Cardiac fibroblast (primary cell): ENCODE results near the gene C6orf52.

ENCODE experiments used
- DNase-seq, 2 donors: peaks; one replicate each; pipeline versions ENCODE4 v3.0.0 to v3.0.0-alpha.2; 2010; ENCODE audit warnings: low read depth in 2 of 2
- H3K4me3 ChIP-seq, 2 donors: replicated peaks in 1 of 2; 1 replicate in 1 of 2; 2 replicates in 1 of 2; pipeline ENCODE4 v1.5.1; 2011; ENCODE audit warnings: low read depth in 2 of 2, low read length in 2 of 2, mild to moderate bottlenecking in 2 of 2, moderate library complexity in 1 of 2
- TF ChIP-seq, protein P1 (sequence below): IDR thresholded peaks from one replicate; pipeline ENCODE4 v1.5.1; 2011; ENCODE audit warnings: low read depth, mild to moderate bottlenecking, low read length, inconsistent platforms

C6orf52 gene

DNA sequence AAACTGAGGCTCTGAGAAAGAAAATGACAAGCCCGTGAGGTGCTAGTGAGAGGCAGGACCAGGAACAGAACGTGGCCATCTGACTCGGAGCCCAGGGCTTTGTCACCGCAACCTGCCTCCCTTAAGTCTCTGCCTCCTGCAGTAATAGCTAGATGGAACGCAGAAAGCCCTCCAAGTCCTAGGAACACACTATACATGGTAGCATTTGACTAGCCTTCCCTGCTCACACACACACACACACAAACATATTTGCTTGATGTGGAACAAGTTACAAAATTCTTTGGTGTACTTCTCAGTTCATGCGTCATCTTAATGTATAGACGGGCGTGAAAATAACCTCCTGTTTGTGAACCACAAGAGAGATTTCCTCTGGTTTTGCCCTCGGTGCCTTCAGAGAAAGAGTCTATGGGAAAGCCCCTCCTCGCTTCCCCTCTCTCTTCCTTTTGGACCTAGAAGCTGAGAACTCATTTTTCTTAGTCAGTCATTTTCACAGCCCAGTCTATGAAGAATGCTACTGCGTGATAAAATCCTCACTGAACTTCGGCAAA, 38.8 kb downstream of the C6orf52 start:
- no peak for DNase-seq
- TF ChIP-seq, protein P1, sequence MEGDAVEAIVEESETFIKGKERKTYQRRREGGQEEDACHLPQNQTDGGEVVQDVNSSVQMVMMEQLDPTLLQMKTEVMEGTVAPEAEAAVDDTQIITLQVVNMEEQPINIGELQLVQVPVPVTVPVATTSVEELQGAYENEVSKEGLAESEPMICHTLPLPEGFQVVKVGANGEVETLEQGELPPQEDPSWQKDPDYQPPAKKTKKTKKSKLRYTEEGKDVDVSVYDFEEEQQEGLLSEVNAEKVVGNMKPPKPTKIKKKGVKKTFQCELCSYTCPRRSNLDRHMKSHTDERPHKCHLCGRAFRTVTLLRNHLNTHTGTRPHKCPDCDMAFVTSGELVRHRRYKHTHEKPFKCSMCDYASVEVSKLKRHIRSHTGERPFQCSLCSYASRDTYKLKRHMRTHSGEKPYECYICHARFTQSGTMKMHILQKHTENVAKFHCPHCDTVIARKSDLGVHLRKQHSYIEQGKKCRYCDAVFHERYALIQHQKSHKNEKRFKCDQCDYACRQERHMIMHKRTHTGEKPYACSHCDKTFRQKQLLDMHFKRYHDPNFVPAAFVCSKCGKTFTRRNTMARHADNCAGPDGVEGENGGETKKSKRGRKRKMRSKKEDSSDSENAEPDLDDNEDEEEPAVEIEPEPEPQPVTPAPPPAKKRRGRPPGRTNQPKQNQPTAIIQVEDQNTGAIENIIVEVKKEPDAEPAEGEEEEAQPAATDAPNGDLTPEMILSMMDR = no peak
- H3K4me3 ChIP-seq = no peak overlapping the region

DNA sequence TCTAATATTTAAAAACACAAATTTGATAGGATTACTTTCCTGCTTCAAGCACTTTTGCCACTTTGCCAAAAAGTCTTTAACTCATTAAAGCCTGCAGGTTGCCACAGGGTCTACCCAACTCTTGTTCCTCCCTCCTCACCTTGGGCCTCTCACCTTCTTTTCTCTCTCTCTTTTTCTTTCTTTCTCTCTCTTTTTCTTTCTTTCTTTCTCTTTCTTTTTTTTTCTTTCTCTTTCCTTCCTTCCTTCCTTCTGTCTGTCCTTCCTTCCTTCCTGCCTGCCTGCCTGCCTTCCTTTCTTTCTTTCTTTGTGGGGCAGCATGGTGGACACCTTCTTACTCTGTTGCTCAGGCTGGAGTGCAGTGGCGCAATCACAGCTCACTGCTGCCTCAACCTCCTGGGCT, 50.2 kb downstream of the C6orf52 start:
- H3K4me3 ChIP-seq = no peak overlapping the region
- no peak for DNase-seq
- TF ChIP-seq, protein P1 = no peak

DNA sequence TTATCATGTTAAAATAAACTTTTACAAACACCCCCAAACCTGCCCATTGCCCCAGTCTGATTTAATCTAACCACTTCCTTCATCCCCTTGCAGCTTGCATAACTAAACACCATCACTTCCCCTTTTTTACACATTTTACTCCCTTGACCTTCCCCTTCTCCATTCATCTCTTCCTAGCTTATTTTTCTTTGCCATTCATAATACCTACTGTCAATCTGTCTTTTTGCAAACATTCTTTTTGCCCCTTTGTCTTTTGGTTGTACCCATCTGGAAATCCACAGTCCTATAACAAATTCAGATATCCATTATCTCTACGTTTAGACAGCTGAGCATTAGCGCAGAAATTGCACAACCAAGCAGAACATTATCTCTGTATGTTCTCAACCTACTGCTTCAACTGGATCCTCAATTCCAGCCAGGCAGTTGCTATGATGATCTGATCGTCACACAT, 51.2 kb downstream of the C6orf52 start:
- H3K4me3 ChIP-seq = no peak overlapping the region
- TF ChIP-seq, protein P1 = no peak
- DNase-seq = no peak

DNA sequence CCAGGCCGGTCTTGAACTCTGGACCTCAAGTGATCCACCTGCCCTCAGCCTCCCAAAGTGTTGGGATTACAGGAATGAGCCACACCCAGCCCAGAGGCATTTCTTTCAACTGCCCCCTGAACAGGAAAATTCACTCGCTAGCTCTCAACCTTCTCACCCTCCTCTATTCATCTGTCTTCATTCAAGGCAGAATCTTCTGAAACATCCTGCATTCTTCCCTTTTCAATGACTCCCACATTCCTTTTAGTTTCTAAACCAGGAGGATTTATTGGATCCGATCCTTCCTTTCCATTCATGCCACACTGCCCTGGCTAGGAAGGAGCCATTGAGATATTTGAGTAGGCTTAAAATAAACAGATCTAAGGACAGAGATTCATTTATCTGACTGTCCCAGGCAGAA, 52.9 kb downstream of the C6orf52 start:
- no peak for DNase-seq
- TF ChIP-seq, protein P1 = no peak
- H3K4me3 ChIP-seq = no peak overlapping the region

DNA sequence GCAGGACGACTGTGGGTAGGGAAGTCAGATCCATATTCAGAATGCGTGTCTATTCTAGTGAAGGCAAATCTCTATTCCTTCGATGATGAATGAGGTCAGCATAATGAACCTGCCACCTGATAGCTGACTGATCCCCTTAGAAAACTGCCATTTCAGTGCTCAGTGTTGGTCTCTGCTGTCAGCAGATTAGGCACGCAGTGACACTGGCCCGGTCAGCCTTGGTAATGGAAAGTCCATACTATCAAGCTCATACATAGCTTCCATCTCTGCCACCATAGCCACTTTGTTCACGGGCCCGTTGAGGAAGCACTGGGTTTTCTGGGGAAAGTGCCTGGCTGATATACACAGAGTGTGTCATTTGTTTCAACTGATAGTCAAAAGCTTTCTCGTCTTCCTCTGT, 54.0 kb downstream of the C6orf52 start:
- no peak overlapping the region for H3K4me3 ChIP-seq
- DNase-seq = no peak
- TF ChIP-seq, protein P1 = no peak

DNA sequence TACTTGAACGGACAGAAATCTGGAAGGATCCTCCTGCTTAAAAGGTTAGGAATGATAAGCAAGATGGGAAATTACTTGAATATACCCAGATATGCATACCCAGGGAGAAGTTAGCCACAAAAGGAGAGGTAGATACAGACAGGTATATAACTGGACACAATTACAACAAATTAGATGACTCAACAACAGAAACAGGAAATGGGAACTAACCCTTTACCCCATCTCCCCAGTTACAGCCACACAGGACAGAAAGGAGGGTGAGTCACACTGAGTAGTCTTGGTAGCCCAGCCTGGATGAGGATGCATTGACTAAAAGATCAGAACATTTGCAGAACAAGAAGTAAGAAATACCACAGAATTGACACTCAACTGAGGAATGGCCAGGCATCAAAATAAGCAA, 61.2 kb downstream of the C6orf52 start:
- DNase-seq = peak; percentile 4 to 64
- H3K4me3 ChIP-seq = no peak overlapping the region
- TF ChIP-seq, protein P1 = no peak

DNA sequence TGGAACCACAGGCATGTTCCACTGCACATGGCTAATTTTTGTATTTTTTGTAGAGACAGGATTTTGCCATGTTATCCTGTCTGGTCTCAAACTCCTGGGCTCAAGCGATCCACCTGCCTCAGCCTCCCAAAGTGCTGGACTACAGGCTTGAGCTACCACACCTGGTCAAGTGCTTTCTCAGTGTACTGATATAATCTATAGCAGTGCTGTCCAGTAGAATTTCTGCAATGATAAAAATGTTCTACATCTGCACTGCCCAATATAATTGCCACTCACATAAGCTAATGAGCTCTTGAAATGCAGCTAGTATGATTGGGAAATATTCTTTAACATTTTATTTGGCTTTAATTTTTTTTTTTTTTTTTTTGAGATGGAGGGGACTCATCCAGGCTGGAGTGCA, 64.2 kb downstream of the C6orf52 start:
- no peak for DNase-seq
- no peak overlapping the region for H3K4me3 ChIP-seq
- TF ChIP-seq, protein P1 = no peak
